GM12874 (cell line): ENCODE data around the gene KIF26B.

Experiments used
- TF ChIP-seq, protein P1 (sequence below): IDR thresholded peaks from 2 replicates; pipeline ENCODE4 v1.5.1; 2011; ENCODE audit warnings: low read depth, mild to moderate bottlenecking, control low read depth, low read length, moderate library complexity; ENCODE audit not compliant: insufficient read depth

The KIF26B gene

DNA sequence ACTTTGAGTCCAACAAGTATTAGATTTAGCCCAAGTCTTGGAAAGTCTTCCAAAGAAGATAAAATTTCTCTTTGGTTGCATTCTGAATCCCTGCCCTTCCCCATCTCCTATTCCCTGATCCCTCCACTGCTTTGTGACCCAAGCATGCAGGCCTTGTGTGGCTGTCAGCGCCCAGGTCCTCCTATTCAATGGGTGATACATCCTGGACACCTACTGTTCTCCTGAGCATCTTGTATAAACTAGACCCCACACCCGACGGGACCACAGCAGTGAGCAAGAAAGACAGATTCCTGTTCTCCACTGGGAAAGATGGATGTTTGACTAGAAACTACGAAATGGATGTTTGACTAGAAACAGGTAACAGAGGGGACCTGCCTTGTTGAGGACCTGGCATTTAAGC lies 136.6 kb downstream of the KIF26B start:
- TF ChIP-seq, protein P1, sequence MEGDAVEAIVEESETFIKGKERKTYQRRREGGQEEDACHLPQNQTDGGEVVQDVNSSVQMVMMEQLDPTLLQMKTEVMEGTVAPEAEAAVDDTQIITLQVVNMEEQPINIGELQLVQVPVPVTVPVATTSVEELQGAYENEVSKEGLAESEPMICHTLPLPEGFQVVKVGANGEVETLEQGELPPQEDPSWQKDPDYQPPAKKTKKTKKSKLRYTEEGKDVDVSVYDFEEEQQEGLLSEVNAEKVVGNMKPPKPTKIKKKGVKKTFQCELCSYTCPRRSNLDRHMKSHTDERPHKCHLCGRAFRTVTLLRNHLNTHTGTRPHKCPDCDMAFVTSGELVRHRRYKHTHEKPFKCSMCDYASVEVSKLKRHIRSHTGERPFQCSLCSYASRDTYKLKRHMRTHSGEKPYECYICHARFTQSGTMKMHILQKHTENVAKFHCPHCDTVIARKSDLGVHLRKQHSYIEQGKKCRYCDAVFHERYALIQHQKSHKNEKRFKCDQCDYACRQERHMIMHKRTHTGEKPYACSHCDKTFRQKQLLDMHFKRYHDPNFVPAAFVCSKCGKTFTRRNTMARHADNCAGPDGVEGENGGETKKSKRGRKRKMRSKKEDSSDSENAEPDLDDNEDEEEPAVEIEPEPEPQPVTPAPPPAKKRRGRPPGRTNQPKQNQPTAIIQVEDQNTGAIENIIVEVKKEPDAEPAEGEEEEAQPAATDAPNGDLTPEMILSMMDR, result no peak

DNA sequence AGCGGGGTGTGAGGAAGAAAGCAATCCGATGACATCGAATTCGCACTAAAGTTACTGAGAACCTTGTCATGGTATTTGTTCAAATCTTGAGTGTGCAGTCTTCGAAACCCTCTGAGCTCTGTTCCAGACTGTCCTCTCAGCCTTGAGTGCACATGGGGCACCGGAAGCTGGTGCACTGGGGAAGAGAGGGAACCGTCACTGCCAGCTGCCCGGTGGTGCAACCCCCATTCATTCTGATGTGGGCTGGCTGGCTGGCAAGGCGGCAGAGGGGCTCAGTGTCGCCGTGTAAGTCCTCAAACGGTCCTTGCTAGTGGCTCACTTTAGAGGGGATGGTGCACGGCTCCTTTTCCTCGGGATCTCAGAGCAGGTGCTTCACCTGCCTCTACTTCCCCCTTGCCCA lies 137.4 kb downstream of the KIF26B start:
- TF ChIP-seq, protein P1, result no peak

DNA sequence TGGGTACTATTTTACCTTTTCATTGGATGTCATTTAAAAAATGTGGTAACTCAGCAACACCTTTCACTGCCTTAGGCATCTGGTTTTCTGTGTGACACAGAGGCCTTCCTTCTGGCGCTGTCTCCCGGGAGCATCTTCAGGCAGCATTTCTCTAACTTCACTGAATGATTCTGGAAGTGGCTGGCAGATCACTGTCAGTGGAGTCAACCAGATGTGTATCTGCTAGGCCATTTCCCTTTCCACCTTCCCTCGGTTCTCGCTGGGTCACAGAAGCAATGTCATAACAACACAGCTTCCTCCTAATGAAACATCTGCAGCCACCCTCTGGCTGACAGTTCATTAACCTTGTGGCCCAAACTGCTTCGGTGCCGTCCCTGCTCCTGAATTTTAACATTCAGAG lies 137.8 kb downstream of the KIF26B start:
- TF ChIP-seq, protein P1, result no peak

DNA sequence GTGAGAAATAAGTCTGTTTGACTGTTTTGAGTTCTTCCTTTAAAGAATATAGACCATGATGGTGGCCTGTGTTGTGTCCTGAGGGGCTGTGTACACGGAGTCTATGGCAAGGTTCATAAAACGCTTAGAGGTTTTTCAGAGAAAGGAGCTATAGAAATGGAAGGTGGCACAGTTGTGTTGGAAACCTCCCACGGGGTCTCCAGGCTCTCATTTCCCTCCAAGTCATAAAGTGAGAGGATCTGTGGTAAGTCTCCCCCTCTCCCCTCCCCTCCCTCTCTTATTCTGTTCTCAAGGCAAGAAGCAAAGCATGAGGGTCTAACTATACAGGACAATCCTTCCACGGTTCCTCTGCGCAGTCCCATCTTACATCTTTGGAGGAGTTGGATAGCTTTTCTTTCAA lies 139.2 kb downstream of the KIF26B start:
- TF ChIP-seq, protein P1, result no peak

DNA sequence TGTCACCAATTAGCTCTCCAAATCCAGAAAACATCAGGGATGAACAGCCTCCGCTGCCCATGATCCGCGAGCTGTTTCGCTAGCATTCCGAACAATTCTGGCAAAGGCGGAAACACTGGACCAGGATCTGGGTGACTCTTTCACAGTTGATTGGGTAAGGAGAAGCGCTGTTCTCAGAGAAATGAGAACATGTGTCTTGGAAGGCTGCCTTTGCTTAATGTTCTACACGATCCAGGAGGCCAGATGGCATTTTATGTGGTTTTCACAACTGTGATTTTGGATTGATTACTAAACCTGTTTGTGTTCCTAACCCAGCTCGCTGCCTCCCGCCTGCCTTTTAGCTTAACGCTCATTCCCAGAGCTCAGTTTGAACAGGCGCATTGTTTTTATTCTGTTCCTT lies 144.0 kb downstream of the KIF26B start:
- TF ChIP-seq, protein P1, result no peak

DNA sequence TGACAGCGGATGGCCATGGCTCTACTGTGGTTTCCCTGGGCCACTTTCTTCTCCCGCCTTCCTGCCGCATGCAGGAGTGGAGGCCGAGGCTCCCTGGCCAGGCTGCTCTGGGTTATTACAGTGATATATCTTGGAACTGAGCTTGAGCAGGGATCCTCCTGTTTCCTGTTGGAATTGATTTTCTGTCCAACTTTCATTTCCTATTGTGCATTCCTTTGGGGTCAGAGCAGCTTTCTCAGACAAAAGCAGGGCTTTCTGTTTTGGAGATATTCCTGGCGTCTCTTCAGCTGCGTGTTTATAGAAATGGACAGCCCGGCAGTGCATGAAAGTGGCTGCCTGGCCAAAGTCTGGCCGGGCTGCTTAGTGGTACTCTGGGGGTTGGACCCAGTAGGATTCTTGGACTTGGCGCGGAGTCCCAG lies 146.4 kb downstream of the KIF26B start:
- TF ChIP-seq, protein P1, result no peak

DNA sequence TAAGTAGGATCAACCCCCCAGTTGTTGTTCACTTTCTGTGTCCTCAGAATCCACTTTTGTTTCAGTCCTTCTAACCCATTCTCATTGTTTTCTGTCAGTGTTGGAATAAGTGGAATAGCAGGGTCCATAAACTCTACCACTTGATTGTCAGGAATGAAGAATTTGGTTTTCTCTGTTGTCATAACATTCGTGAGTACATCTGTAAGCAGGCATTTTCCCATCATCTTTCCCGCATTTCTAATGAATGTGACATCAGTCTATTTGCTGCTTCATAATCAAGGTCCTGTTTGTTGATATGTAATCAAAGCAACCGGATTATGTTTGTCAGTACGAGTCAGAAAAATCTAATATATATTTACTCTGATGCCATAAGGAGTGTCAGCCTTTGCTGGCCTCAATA lies 147.1 kb downstream of the KIF26B start:
- TF ChIP-seq, protein P1, result no peak

DNA sequence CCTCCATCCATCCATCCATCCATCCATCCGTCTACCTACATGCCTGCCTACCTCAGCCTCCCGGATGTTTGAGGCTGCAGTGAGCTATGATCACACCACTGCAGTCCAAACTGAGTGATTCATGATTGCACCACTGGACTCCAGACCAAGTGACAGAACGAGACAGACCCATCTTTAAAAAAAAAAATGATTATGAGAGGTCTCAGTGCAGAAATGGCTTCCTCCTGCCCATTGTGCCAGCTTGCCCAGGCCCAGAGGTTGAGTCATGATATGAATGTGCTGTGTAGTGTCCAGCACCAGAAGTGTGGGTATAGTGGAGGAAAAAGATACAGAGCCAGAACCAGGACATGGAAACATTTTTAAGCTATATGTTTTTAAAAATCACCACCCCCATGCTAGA lies 149.9 kb downstream of the KIF26B start:
- TF ChIP-seq, protein P1, result no peak
